CD8-positive, alpha-beta memory T cell (primary cell): ENCODE measurements around the gene DTD1. TPM values are rescaled to one million over a fixed set of nuclear protein-coding genes. Genes with fewer than 3 reads are reported as not detected.
A peak's percentile ranks its signal among the peaks of the same experiment; 100 is the strongest.

ENCODE experiments used
- CTCF ChIA-PET: fragments of 350-600 bp; sonication (Branson Sonifier 250); formaldehyde crosslinking; loops from one replicate; lab custom pipeline; 2021; ENCODE audit warnings: antibody characterized with exemption; lab: Charles Lee
- POLR2A ChIA-PET: fragments of 350-600 bp; sonication (Branson Sonifier 250); formaldehyde crosslinking; loops from one replicate; lab custom pipeline; 2021; ENCODE audit warnings: antibody characterized with exemption; lab: Charles Lee
- DNase-seq, 5 donors: peaks; one replicate each; pipeline versions ENCODE4 v3.0.0 to v3.0.0-alpha.2; 2020 to 2022; ENCODE audit warnings: mixed read lengths in 1 of 5
- H3K27ac ChIP-seq: one replicate; pipeline ENCODE4 v1.7.0; 2013; ENCODE audit warnings: low read depth, mild to moderate bottlenecking, low read length, moderate library complexity
- H3K27me3 ChIP-seq: 2 replicates; pipeline ENCODE4 v1.7.0; 2013; ENCODE audit warnings: low read length, mild to moderate bottlenecking; ENCODE audit not compliant: insufficient read depth, poor library complexity, severe bottlenecking
- H3K36me3 ChIP-seq: 2 replicates; pipeline ENCODE4 v1.7.0; 2013; ENCODE audit warnings: mild to moderate bottlenecking, low read length, moderate library complexity; ENCODE audit not compliant: insufficient read depth
- H3K4me1 ChIP-seq: 2 replicates; pipeline ENCODE4 v1.7.0; 2013; ENCODE audit warnings: mild to moderate bottlenecking, low read length, moderate library complexity; ENCODE audit not compliant: insufficient read depth
- H3K4me3 ChIP-seq: 2 replicates; pipeline ENCODE4 v1.7.0; 2013; ENCODE audit warnings: mild to moderate bottlenecking, low read length
- H3K9me3 ChIP-seq: 2 replicates; pipeline ENCODE4 v1.7.0; 2013; ENCODE audit warnings: mild to moderate bottlenecking, low read length
- H3K27ac Mint-ChIP-seq, 8 donors: one replicate each; pipeline ENCODE4 v1.8.0; 2020 to 2021; ENCODE audit warnings: mixed read lengths in 8 of 8, mild to moderate bottlenecking in 6 of 8, inconsistent platforms in 3 of 8, moderate library complexity in 3 of 8
- H3K27me3 Mint-ChIP-seq, 2 donors: one replicate each; pipeline ENCODE4 v1.8.0; 2020 to 2021; ENCODE audit warnings: mixed read lengths in 2 of 2, mild to moderate bottlenecking in 1 of 2, moderate library complexity in 1 of 2
- H3K36me3 Mint-ChIP-seq, 3 donors: one replicate each; pipeline ENCODE4 v1.8.0; 2020 to 2021; ENCODE audit warnings: mixed read lengths in 3 of 3, inconsistent platforms in 1 of 3, mild to moderate bottlenecking in 1 of 3
- H3K4me1 Mint-ChIP-seq, 3 donors: one replicate each; pipeline ENCODE4 v1.8.0; 2020 to 2021; ENCODE audit warnings: mixed read lengths in 3 of 3, inconsistent platforms in 1 of 3, mild to moderate bottlenecking in 1 of 3
- H3K4me3 Mint-ChIP-seq, 7 donors: one replicate each; pipeline ENCODE4 v1.8.0; 2020 to 2021; ENCODE audit warnings: mixed read lengths in 7 of 7, mild to moderate bottlenecking in 6 of 7, moderate library complexity in 4 of 7, inconsistent platforms in 2 of 7
- H3K9me3 Mint-ChIP-seq, 5 donors: one replicate each; pipeline ENCODE4 v1.8.0; 2020 to 2022; ENCODE audit warnings: mixed read lengths in 5 of 5, mild to moderate bottlenecking in 3 of 5, moderate library complexity in 2 of 5, inconsistent platforms in 1 of 5
- polyA plus RNA-seq: library from polyadenylated mRNA; unstranded; fragments of 300-500 nt; fragmentation: Illumina TruSeq; gene quantifications from one replicate; pipeline ENCODE4 v1.2.3, GENCODE V29; 2021
- total RNA-seq, 2 experiments: library from RNA; stranded (reverse); gene quantifications; one replicate each; pipeline ENCODE4 v1.2.3, GENCODE V29; 2021

Gene DTD1
- total and polyA plus RNA-seq, 3 experiments from 2014 or later, result 59.6 to 60.8 (median 60.2) TPM

DNA sequence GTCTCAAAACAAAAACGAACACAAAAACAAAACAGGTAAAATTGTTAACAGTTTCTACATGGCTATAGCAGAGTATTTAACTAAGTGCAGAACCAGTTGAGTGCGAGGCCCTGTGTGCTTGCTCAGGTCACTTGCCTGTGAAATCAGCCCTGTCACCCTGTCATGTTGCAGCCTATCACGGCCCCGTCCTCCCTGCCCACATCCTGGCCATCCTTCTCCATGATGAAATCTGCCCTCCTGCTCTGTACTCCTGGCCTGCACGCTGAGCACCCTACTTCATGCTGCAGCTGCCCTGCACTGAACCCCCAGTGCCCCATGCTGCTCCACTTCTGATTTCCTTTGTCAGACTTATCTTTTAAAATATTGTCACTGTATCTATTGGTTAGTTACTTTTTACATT lies 62.4 kb downstream of the DTD1 start:
- CTCF ChIA-PET, result no interaction called here
- DNase-seq, result no peak
- no peaks in the 10 kb centered on the region for H3K27me3 ChIP-seq

DNA sequence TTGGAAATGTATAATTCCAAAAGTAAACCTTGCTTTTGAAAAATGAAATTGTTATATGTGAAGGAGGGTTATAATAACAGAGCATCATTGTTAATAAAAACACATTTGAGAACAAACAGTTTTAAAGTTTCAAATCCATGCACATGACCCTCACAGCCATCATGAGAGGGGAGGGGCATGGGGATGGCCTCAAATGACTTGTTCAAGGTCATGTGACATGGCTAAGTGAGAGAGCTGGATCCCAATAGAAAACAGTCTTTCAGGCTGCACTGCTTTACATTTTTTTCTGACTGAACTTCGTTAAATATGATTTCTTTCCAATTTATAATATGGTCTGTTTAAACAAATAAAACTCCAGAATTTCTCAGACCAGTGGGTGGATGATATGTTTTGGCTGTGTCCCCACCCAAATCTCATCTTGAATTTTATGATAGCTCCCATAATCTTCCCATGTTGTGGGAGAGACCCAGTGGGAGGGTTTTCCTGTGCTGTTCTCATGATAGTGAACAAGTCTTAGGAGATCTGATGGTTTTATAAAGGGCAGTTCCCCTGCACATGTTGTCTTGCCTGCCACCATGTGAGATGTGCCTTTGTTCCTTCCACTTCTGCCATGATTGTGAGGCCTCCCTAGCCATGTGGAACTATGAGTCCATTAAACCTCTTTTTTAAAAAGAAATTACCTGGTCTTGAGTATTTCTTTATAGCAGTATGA lies 66.0 kb downstream of the DTD1 start:
- no peak overlapping the region for H3K4me3 Mint-ChIP-seq
- H3K4me3 ChIP-seq, result no peak overlapping the region
- H3K4me1 ChIP-seq, result no peaks in the 10 kb centered on the region
- CTCF ChIA-PET, result interaction anchor here (1.1 kb wide), 1 partner anchor 13 kb away, joined by 3 read pairs; no protein-coding TSS in a partner anchor
- no peaks in the 10 kb centered on the region for H3K27me3 Mint-ChIP-seq
- no peaks in the 10 kb centered on the region for H3K36me3 ChIP-seq
- no peaks in the 10 kb centered on the region for H3K9me3 Mint-ChIP-seq
- no peaks in the 10 kb centered on the region for H3K9me3 ChIP-seq
- no peak for DNase-seq
- no peaks in the 10 kb centered on the region for H3K27me3 ChIP-seq
- H3K27ac Mint-ChIP-seq, result peak overlapping the region in 2 of 8 donors; percentile 17 to 72
- POLR2A ChIA-PET, result no interaction called here
- peaks cover 0 to 8% (median 6%) of the 10 kb centered on the region in 3 donors for H3K4me1 Mint-ChIP-seq
- H3K36me3 Mint-ChIP-seq, result peaks cover 0 to 19% (median 12%) of the 10 kb centered on the region in 3 donors
- no peak overlapping the region for H3K27ac ChIP-seq

More for the DNA sequence above, 62.4 kb downstream of the DTD1 start:
- Histone ChIP-seq H3K4me3 (no peak overlapping the region), H3K27ac (no peak overlapping the region), H3K4me1 (no peaks in the 10 kb centered on the region), H3K9me3 (no peaks in the 10 kb centered on the region), H3K36me3 (no peaks in the 10 kb centered on the region)
- Mint-ChIP-seq H3K9me3 (no peaks in the 10 kb centered on the region), H3K27ac (peak overlapping the region in 2 of 8 donors; percentile 34 to 39), H3K27me3 (peaks cover 0 to 1% of the 10 kb centered on the region in 2 donors), H3K4me1 (peaks cover 0 to 12% (median 7%) of the 10 kb centered on the region in 3 donors), H3K36me3 (peaks cover 6 to 11% (median 9%) of the 10 kb centered on the region in 3 donors), H3K4me3 (no peak overlapping the region)
- POLR2A ChIA-PET, result no interaction called here

DNA sequence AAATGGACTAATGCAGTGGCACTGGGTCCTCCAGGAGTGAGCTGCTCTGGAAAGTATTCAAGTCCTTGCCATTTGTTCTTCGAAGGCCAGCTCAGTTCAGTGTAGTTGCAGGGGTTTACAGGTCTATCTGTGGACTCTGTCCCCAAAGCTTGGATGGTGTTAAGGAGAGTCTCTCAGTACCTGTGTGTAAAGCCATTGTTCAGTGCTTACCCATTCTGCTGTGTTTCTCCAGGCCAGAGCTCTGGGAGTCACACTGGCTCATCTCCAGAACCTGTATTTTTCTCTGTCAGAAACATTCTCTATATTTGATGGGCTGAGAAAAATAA lies 66.6 kb downstream of the DTD1 start:
- no peak overlapping the region for H3K4me3 ChIP-seq
- H3K36me3 ChIP-seq, result no peaks in the 10 kb centered on the region
- Mint-ChIP-seq H3K4me1 (peaks cover 0 to 12% (median 6%) of the 10 kb centered on the region in 3 donors), H3K27me3 (no peaks in the 10 kb centered on the region), H3K4me3 (no peak overlapping the region), H3K27ac (peak overlapping the region in 1 of 8 donors; percentile 17), H3K9me3 (no peaks in the 10 kb centered on the region), H3K36me3 (peaks cover 0 to 21% (median 14%) of the 10 kb centered on the region in 3 donors)
- no peak overlapping the region for H3K27ac ChIP-seq
- ChIA-PET CTCF (interaction anchor here (1.1 kb wide), 1 partner anchor 12 kb away, joined by 3 read pairs; no protein-coding TSS in a partner anchor), POLR2A (no interaction called here)
- H3K9me3 ChIP-seq, result no peaks in the 10 kb centered on the region
- H3K4me1 ChIP-seq, result no peaks in the 10 kb centered on the region
- no peaks in the 10 kb centered on the region for H3K27me3 ChIP-seq
- DNase-seq, result no peak

DNA sequence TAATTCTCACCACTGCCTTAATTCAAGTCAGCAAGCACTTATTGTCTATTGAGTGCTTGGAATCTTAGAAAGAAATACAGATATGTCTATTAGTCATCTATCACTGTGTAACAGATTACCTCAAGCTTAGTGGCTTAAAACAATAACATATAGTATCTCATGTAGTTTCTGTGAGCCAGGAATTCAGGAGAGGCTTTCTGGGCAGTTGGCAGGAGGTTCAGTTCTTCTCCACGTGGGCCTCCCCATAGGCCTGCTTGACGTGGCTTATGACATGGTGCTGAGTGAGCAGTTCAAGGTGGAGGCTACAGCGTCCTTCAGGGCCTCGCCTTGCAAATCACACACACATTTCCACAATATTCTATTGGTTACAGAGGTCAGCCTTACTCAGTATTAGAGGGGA lies 69.7 kb downstream of the DTD1 start:
- no peak overlapping the region for H3K27ac Mint-ChIP-seq
- H3K4me1 ChIP-seq, result no peaks in the 10 kb centered on the region
- DNase-seq, result no peak
- no peaks in the 10 kb centered on the region for H3K27me3 Mint-ChIP-seq
- H3K4me3 Mint-ChIP-seq, result no peak overlapping the region
- no peaks in the 10 kb centered on the region for H3K9me3 ChIP-seq
- no peak overlapping the region for H3K27ac ChIP-seq
- no peaks in the 10 kb centered on the region for H3K9me3 Mint-ChIP-seq
- no peaks in the 10 kb centered on the region for H3K36me3 ChIP-seq
- no peak overlapping the region for H3K4me3 ChIP-seq
- peaks cover 0 to 17% (median 14%) of the 10 kb centered on the region in 3 donors for H3K36me3 Mint-ChIP-seq
- no peaks in the 10 kb centered on the region for H3K27me3 ChIP-seq
- peaks cover 2 to 12% (median 4%) of the 10 kb centered on the region in 3 donors for H3K4me1 Mint-ChIP-seq
- ChIA-PET POLR2A (no interaction called here), CTCF (no interaction called here)

DNA sequence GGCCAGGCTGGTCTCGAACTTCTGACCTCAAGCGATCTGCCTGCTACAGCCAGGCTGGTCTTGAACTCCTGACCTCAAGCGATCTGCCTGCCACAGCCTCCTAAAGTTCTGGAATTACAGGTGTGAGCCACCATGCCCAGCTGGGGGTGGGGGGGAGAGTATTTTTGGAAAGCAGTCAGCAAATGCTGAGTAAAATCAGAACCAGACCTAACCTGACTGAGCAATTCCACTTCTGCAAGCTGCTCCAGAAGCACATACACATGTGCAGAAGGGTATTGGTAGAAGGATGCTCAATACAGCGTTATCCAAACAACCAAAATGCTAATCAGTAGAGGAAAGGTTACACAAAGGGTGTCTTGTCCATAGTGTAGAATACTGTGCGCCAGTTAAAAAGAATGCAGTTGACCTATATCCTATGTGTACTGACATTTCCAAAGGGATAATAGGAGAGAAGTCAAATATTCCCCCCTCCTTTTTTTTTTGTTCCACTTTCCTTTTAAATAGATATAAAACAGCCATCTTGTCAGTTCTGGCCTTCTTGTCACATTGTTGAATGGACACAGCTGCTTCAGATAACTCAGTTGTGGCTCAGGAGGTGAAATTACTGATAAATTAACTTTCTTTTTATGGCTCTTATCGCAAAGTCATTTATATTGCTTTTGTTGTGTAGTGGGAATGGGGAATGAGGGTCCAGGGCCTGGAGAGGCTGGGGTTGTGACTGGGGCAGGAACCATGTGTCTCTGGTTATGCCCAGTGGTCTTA lies 74.6 kb downstream of the DTD1 start:
- Histone ChIP-seq H3K4me1 (no peaks in the 10 kb centered on the region), H3K4me3 (no peak overlapping the region), H3K9me3 (no peaks in the 10 kb centered on the region), H3K27me3 (no peaks in the 10 kb centered on the region), H3K36me3 (no peaks in the 10 kb centered on the region), H3K27ac (no peak overlapping the region)
- H3K27me3 Mint-ChIP-seq, result no peaks in the 10 kb centered on the region
- H3K4me3 Mint-ChIP-seq, result no peak overlapping the region
- DNase-seq, result no peak
- H3K27ac Mint-ChIP-seq, result no peak overlapping the region
- H3K36me3 Mint-ChIP-seq, result peaks cover 0 to 10% (median 9%) of the 10 kb centered on the region in 3 donors
- peaks cover 2 to 8% (median 7%) of the 10 kb centered on the region in 3 donors for H3K4me1 Mint-ChIP-seq
- ChIA-PET CTCF (no interaction called here), POLR2A (no interaction called here)
- H3K9me3 Mint-ChIP-seq, result no peaks in the 10 kb centered on the region

DNA sequence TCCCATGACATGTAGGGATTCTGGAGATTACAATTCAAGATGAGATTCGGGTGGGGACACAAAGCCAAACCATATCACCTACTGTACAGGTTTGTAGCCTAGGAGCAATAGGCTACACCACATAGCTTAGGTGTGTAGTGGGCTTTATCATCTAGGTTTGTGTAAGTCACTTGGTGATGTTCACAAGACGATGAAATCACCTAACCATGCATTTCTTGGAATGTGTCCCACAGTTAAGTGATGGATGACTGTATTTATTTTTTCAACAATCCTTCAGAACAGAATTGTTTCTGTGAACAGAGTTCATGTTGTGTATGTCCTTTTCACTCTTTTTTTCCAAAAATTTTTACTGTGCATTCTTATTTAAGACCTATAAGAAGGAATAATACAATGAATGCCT lies 76.1 kb downstream of the DTD1 start:
- no peaks in the 10 kb centered on the region for H3K9me3 Mint-ChIP-seq
- H3K36me3 Mint-ChIP-seq, result peaks cover 0 to 9% (median 5%) of the 10 kb centered on the region in 3 donors
- Histone ChIP-seq H3K9me3 (no peaks in the 10 kb centered on the region), H3K4me1 (no peaks in the 10 kb centered on the region), H3K27ac (no peak overlapping the region), H3K27me3 (no peaks in the 10 kb centered on the region), H3K36me3 (no peaks in the 10 kb centered on the region), H3K4me3 (no peak overlapping the region)
- CTCF ChIA-PET, result no interaction called here
- POLR2A ChIA-PET, result no interaction called here
- peaks cover 4 to 7% (median 7%) of the 10 kb centered on the region in 3 donors for H3K4me1 Mint-ChIP-seq
- DNase-seq, result no peak
- H3K27me3 Mint-ChIP-seq, result no peaks in the 10 kb centered on the region
- no peak overlapping the region for H3K4me3 Mint-ChIP-seq
- H3K27ac Mint-ChIP-seq, result peak overlapping the region in 1 of 8 donors; percentile 3

DNA sequence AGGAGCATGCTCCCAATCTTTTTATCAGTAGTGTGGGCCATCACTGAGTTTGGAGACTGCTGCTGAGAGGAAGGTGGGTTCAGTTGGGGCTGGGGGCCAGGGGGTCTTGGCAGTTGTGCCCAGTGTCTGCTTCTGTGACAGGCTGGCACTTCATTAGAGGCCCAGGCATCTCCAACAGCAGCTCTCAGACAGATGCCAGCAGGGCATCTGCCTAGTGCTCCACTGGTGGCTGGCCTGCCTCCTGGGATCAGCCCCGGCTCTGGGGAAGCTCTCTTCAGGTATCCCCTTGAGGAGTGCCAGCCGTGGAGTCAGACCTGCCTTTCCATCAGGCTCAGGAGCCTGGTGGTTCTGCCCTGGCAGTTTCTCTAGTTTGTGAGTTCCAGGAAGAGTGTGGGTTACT lies 77.3 kb downstream of the DTD1 start:
- no peaks in the 10 kb centered on the region for H3K27me3 Mint-ChIP-seq
- no peaks in the 10 kb centered on the region for H3K4me1 ChIP-seq
- H3K9me3 ChIP-seq, result no peaks in the 10 kb centered on the region
- peak overlapping the region in 1 of 8 donors; percentile 43 for H3K27ac Mint-ChIP-seq
- no peak overlapping the region for H3K4me3 Mint-ChIP-seq
- H3K4me3 ChIP-seq, result no peak overlapping the region
- H3K9me3 Mint-ChIP-seq, result no peaks in the 10 kb centered on the region
- no peak for DNase-seq
- H3K36me3 ChIP-seq, result no peaks in the 10 kb centered on the region
- ChIA-PET POLR2A (no interaction called here), CTCF (interaction anchor here (0.6 kb wide), 1 partner anchor 36 kb away, joined by 3 read pairs; no protein-coding TSS in a partner anchor)
- no peak overlapping the region for H3K27ac ChIP-seq
- H3K4me1 Mint-ChIP-seq, result peaks cover 0 to 10% (median 7%) of the 10 kb centered on the region in 3 donors
- H3K36me3 Mint-ChIP-seq, result peaks cover 0 to 16% (median 3%) of the 10 kb centered on the region in 3 donors
- no peaks in the 10 kb centered on the region for H3K27me3 ChIP-seq
